Measurements from ENCODE around the gene MYCN. TPM values are rescaled to one million over a fixed set of nuclear protein-coding genes. Genes with fewer than 3 reads are reported as not detected.

The MYCN gene
- total and polyA plus RNA-seq, 9 donors = 1.2 to 7.0 (median 2.7) TPM

- intact Hi-C loops (cut with DNase I) = no loop called here
- Histone ChIP-seq H3K27ac (no peak overlapping the region), H3K36me3 (no peaks in the 10 kb centered on the region), H3K4me1 (ENCODE audit: insufficient read depth) (no peaks in the 10 kb centered on the region), H3K9me3 (no peaks in the 10 kb centered on the region), H3K27me3 (no peaks in the 10 kb centered on the region), H3K4me3 (no peak overlapping the region)
- no peak for TF ChIP-seq POLR2A (IDR thresholded peaks at IDR 0.05)
- TF ChIP-seq EP300 (IDR thresholded peaks at IDR 0.05) = no peak
- no peak for TF ChIP-seq CTCF (IDR thresholded peaks at IDR 0.05)
- WGBS, 3 donors = 90 to 94% (median 93%) methylated on average over 7 of the region's 7 CpGs
- DNase-seq = no peak
Observed at GRCh38 chr2:15976354-15976753, 36.0 kb downstream of the MYCN start.

GRCh38 chr2:15979051-15979758 is 38.9 kb downstream of the MYCN start:
- TF ChIP-seq POLR2A (IDR thresholded peaks at IDR 0.05) (no peak), EP300 (IDR thresholded peaks at IDR 0.05) (no peak), CTCF (IDR thresholded peaks at IDR 0.05) (no peak)
- no peaks in the 10 kb centered on the region for H3K9me3 ChIP-seq
- no peak overlapping the region for H3K27ac ChIP-seq
- intact Hi-C loops (cut with DNase I) = no loop called here
- H3K27me3 ChIP-seq = no peaks in the 10 kb centered on the region
- H3K4me3 ChIP-seq = no peak overlapping the region
- no peak for DNase-seq
- no peaks in the 10 kb centered on the region for H3K4me1 ChIP-seq (ENCODE audit: insufficient read depth)
- WGBS, 3 donors = 70 to 81% (median 73%) methylated on average over 9 of the region's 9 CpGs
- H3K36me3 ChIP-seq = no peaks in the 10 kb centered on the region

GRCh38 chr2:15979759-15980604 is 39.6 kb downstream of the MYCN start:
- H3K4me1 ChIP-seq (ENCODE audit: insufficient read depth) = no peaks in the 10 kb centered on the region
- intact Hi-C loops (cut with DNase I) = no loop called here
- no peak overlapping the region for H3K4me3 ChIP-seq
- no peak for TF ChIP-seq EP300 (IDR thresholded peaks at IDR 0.05)
- no peak for DNase-seq
- H3K36me3 ChIP-seq = no peaks in the 10 kb centered on the region
- 84 to 86% (median 84%) methylated on average over 9 of the region's 9 CpGs for WGBS, 3 donors
- H3K27ac ChIP-seq = no peak overlapping the region
- no peaks in the 10 kb centered on the region for H3K27me3 ChIP-seq
- no peaks in the 10 kb centered on the region for H3K9me3 ChIP-seq

GRCh38 chr2:15980605-15981098 is 40.3 kb downstream of the MYCN start:
- no peak overlapping the region for H3K27ac ChIP-seq
- WGBS, 3 donors = 82 to 84% (median 83%) methylated on average over 14 of the region's 14 CpGs
- no peaks in the 10 kb centered on the region for H3K27me3 ChIP-seq
- H3K4me3 ChIP-seq = no peak overlapping the region
- intact Hi-C loops (cut with DNase I) = no loop called here
- no peak for DNase-seq
- no peaks in the 10 kb centered on the region for H3K4me1 ChIP-seq (ENCODE audit: insufficient read depth)
- no peaks in the 10 kb centered on the region for H3K36me3 ChIP-seq
- no peak for TF ChIP-seq EP300 (IDR thresholded peaks at IDR 0.05)
- no peak for TF ChIP-seq CTCF (IDR thresholded peaks at IDR 0.05)
- no peak for TF ChIP-seq POLR2A (IDR thresholded peaks at IDR 0.05)
- H3K9me3 ChIP-seq = no peaks in the 10 kb centered on the region

Data from ovary (tissue), 9 donors.